ENCODE measurements around the gene ADNP2.

DNA sequence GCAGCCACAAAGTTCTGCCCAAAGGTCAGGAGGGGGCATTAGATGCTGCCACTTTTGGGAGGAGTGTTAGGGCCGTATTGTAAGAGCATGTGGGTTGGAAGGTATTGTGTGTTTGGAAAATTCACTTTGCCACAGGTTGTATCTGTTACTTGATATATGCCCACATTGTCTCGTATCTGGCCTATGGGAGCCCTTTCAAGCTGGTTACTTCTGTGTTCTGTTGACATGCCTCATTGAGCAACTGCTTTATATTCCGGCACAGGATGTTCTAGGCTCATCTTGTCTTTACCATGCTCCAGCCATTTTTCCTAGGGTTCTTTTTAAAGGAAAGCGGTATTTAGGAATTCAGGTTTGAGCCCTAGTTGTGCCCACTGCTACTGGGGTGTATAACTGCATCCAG, 6.0 kb downstream of the ADNP2 start:
- TF ChIP-seq, protein P1, sequence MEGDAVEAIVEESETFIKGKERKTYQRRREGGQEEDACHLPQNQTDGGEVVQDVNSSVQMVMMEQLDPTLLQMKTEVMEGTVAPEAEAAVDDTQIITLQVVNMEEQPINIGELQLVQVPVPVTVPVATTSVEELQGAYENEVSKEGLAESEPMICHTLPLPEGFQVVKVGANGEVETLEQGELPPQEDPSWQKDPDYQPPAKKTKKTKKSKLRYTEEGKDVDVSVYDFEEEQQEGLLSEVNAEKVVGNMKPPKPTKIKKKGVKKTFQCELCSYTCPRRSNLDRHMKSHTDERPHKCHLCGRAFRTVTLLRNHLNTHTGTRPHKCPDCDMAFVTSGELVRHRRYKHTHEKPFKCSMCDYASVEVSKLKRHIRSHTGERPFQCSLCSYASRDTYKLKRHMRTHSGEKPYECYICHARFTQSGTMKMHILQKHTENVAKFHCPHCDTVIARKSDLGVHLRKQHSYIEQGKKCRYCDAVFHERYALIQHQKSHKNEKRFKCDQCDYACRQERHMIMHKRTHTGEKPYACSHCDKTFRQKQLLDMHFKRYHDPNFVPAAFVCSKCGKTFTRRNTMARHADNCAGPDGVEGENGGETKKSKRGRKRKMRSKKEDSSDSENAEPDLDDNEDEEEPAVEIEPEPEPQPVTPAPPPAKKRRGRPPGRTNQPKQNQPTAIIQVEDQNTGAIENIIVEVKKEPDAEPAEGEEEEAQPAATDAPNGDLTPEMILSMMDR (IDR thresholded peaks at IDR 0.05; ENCODE audit: low read depth, low read length) = no peak
- no peak for TF ChIP-seq POLR2A (IDR thresholded peaks at IDR 0.05; ENCODE audit: extremely low read depth, insufficient read length)
- TF ChIP-seq MYC (IDR thresholded peaks at IDR 0.05; ENCODE audit: low read depth, low read length) = no peak

All from NB4 (cell line).